ENCODE measurements around the gene SCNN1A. TPM values are rescaled to one million over a fixed set of nuclear protein-coding genes. Genes with fewer than 3 reads are reported as not detected.

SCNN1A gene
- total and polyA plus RNA-seq, 2 of the 13 experiments (the other 11 are each of a cell fraction or from before 2014, with no cell fraction given), result 1.5 to 14.6 TPM

- TF ChIP-seq, protein P1, sequence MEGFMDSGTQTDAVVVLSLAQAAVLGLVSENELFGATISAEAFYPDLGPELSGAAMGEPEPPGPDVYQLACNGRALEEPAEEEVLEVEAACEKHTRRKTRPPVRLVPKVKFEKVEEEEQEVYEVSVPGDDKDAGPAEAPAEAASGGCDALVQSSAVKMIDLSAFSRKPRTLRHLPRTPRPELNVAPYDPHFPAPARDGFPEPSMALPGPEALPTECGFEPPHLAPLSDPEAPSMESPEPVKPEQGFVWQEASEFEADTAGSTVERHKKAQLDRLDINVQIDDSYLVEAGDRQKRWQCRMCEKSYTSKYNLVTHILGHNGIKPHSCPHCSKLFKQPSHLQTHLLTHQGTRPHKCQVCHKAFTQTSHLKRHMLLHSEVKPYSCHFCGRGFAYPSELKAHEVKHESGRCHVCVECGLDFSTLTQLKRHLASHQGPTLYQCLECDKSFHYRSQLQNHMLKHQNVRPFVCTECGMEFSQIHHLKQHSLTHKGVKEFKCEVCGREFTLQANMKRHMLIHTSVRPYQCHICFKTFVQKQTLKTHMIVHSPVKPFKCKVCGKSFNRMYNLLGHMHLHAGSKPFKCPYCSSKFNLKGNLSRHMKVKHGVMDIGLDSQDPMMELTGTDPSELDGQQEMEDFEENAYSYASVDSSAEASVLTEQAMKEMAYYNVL (CRISPR knock-in tag; IDR thresholded peaks at IDR 0.05; ENCODE audit: borderline replicate concordance), result no peak
- no peak for TF ChIP-seq AGO1 (IDR thresholded peaks at IDR 0.05; ENCODE audit: low read depth, low read length, poor library complexity, severe bottlenecking)
- TF ChIP-seq BCL6 (CRISPR knock-in tag; IDR thresholded peaks at IDR 0.05), result no peak
- no peak for TF ChIP-seq RFX1 (IDR thresholded peaks at IDR 0.05)
- no peak for TF ChIP-seq ZNF782 (CRISPR knock-in tag; IDR thresholded peaks at IDR 0.05; ENCODE audit: borderline replicate concordance)
- TF ChIP-seq ATF2 (CRISPR knock-in tag; IDR thresholded peaks at IDR 0.05), result no peak
- no peak for TF ChIP-seq ZSCAN12 (CRISPR knock-in tag; IDR thresholded peaks at IDR 0.05)
- TF ChIP-seq SIN3A (IDR thresholded peaks at IDR 0.05; ENCODE audit: borderline replicate concordance, low read depth, low read length), result peak; percentile 65; the same call in 1 of the 2 replicates
- no peak for TF ChIP-seq MZF1 (CRISPR knock-in tag; IDR thresholded peaks at IDR 0.05; ENCODE audit: borderline replicate concordance)
- no peak; the same call in 1 of the 2 replicates for TF ChIP-seq SP4 (CRISPR knock-in tag; IDR thresholded peaks at IDR 0.05)
- TF ChIP-seq ZMYM3 (CRISPR knock-in tag; IDR thresholded peaks at IDR 0.05), result no peak
- TF ChIP-seq DNMT1 (CRISPR knock-in tag; IDR thresholded peaks at IDR 0.05), result no peak
- TF ChIP-seq ZXDC (CRISPR knock-in tag; IDR thresholded peaks at IDR 0.05), result no peak
- TF ChIP-seq PHB2 (IDR thresholded peaks at IDR 0.05; ENCODE audit: partially characterized antibody), result no peak
- TF ChIP-seq ZBTB14 (CRISPR knock-in tag; IDR thresholded peaks at IDR 0.05), result no peak
- TF ChIP-seq, protein P2, sequence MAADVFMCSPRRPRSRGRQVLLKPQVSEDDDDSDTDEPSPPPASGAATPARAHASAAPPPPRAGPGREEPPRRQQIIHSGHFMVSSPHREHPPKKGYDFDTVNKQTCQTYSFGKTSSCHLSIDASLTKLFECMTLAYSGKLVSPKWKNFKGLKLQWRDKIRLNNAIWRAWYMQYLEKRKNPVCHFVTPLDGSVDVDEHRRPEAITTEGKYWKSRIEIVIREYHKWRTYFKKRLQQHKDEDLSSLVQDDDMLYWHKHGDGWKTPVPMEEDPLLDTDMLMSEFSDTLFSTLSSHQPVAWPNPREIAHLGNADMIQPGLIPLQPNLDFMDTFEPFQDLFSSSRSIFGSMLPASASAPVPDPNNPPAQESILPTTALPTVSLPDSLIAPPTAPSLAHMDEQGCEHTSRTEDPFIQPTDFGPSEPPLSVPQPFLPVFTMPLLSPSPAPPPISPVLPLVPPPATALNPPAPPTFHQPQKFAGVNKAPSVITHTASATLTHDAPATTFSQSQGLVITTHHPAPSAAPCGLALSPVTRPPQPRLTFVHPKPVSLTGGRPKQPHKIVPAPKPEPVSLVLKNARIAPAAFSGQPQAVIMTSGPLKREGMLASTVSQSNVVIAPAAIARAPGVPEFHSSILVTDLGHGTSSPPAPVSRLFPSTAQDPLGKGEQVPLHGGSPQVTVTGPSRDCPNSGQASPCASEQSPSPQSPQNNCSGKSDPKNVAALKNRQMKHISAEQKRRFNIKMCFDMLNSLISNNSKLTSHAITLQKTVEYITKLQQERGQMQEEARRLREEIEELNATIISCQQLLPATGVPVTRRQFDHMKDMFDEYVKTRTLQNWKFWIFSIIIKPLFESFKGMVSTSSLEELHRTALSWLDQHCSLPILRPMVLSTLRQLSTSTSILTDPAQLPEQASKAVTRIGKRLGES (CRISPR knock-in tag; IDR thresholded peaks at IDR 0.05; ENCODE audit: borderline replicate concordance), result no peak
- TF ChIP-seq MYC (CRISPR knock-in tag; IDR thresholded peaks at IDR 0.05; ENCODE audit: borderline replicate concordance), result peak; percentile 69
- no peak; the same call in 1 of the 2 replicates for TF ChIP-seq ZMAT3 (CRISPR knock-in tag; conservative IDR thresholded peaks at IDR 0.05)
- TF ChIP-seq TRIM24 (CRISPR knock-in tag; IDR thresholded peaks at IDR 0.05), result no peak
- TF ChIP-seq PHF21A (CRISPR knock-in tag; IDR thresholded peaks at IDR 0.05), result peak; percentile 77
Measured at GRCh38 chr12:6335451-6336078, 39.8 kb downstream of the SCNN1A start (continued).

Measured in HepG2 (cell line).